Testis (tissue), 2 donors: ENCODE measurements around the gene TAF1D.
"Not testable (repeated sequence)": the region's sequence is repeated elsewhere in the genome, so short reads cannot be mapped to it uniquely, and the experiment has no call there.

Source experiments
- POLR2A ChIP-seq: fragments of 450-650 bp; IDR thresholded peaks from one replicate; pipeline ENCODE4 v1.6.1; 2017; ENCODE audit warnings: antibody characterized with exemption, mild to moderate bottlenecking, moderate library complexity
- TF ChIP-seq, protein P1 (sequence below), 3 experiments: fragments of 450-650 bp in 2 of 3; fragments of 200-600 bp in 1 of 3; sonication (generic) in 1 of 3; IDR thresholded peaks; one replicate each; pipeline ENCODE4 v1.5.1; 2016 to 2019; ENCODE audit warnings: antibody characterized with exemption in 3 of 3, mild to moderate bottlenecking in 2 of 3, moderate library complexity in 1 of 3

GRCh38 chr11:93759123-93759522, 17.8 kb upstream of the TAF1D start:
- not testable (repeated sequence) for TF ChIP-seq POLR2A
- TF ChIP-seq, protein P1, sequence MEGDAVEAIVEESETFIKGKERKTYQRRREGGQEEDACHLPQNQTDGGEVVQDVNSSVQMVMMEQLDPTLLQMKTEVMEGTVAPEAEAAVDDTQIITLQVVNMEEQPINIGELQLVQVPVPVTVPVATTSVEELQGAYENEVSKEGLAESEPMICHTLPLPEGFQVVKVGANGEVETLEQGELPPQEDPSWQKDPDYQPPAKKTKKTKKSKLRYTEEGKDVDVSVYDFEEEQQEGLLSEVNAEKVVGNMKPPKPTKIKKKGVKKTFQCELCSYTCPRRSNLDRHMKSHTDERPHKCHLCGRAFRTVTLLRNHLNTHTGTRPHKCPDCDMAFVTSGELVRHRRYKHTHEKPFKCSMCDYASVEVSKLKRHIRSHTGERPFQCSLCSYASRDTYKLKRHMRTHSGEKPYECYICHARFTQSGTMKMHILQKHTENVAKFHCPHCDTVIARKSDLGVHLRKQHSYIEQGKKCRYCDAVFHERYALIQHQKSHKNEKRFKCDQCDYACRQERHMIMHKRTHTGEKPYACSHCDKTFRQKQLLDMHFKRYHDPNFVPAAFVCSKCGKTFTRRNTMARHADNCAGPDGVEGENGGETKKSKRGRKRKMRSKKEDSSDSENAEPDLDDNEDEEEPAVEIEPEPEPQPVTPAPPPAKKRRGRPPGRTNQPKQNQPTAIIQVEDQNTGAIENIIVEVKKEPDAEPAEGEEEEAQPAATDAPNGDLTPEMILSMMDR (IDR thresholded peaks at IDR 0.05) = not testable (repeated sequence)
